Transverse colon (tissue), 4 donors: ENCODE data around the gene DNAI1. TPM values are rescaled to one million over a fixed set of nuclear protein-coding genes. Genes with fewer than 3 reads are reported as not detected.

ENCODE experiments used
- DNase-seq: peaks from one replicate; pipeline ENCODE4 v3.0.0-alpha.2; 2019
- H3K27ac ChIP-seq, 4 donors: fragments of 200-600 bp; sonication (generic); 2 replicates each; pipeline ENCODE4 v1.5.1; 2016 to 2018; ENCODE audit warnings: inconsistent platforms in 4 of 4
- H3K27me3 ChIP-seq: fragments of 200-600 bp; sonication (generic); 2 replicates; pipeline ENCODE4 v1.5.1; 2017; ENCODE audit warnings: inconsistent platforms
- H3K36me3 ChIP-seq, 4 donors: fragments of 200-600 bp; sonication (generic); 2 replicates each; pipeline ENCODE4 v1.5.1; 2017 to 2019; ENCODE audit warnings: inconsistent platforms in 4 of 4
- H3K4me1 ChIP-seq, 4 donors: fragments of 200-600 bp; sonication (generic); 2 replicates each; pipeline ENCODE4 v1.5.1; 2017 to 2020; ENCODE audit warnings: inconsistent platforms in 4 of 4
- H3K4me3 ChIP-seq, 4 donors: fragments of 200-600 bp; sonication (generic); 1 replicate in 1 of 4; 2 replicates in 3 of 4; pipeline versions ENCODE4 v1.5.1 to v1.6.1; 2017 to 2019; ENCODE audit warnings: inconsistent platforms in 4 of 4
- H3K9me3 ChIP-seq, 2 donors: fragments of 200-600 bp; sonication (generic); 2 replicates each; pipeline ENCODE4 v1.5.1; 2017 to 2019; ENCODE audit warnings: inconsistent platforms in 2 of 2
- EP300 ChIP-seq: sonication (generic); formaldehyde crosslinking; IDR thresholded peaks from one replicate; pipeline ENCODE4 v1.6.1; 2017; ENCODE audit warnings: antibody characterized with exemption, low read depth
- POLR2A ChIP-seq: fragments of 450-650 bp; IDR thresholded peaks from one replicate; pipeline ENCODE4 v1.6.1; 2016; ENCODE audit warnings: antibody characterized with exemption, mild to moderate bottlenecking, moderate library complexity
- POLR2AphosphoS5 ChIP-seq, 3 donors: sonication (generic); formaldehyde crosslinking; IDR thresholded peaks; one replicate each; pipeline ENCODE4 v1.6.1; 2016; ENCODE audit warnings: antibody characterized with exemption in 3 of 3
- WGBS, 2 donors: methylation state at CpG; one replicate each; pipeline ENCODE4 v1.1.5; 2018; ENCODE audit warnings: low coverage in 1 of 2; 5-methylcytosine and 5-hydroxymethylcytosine counted together
- in situ Hi-C, 4 donors: fragments of 200-750 bp; cut with MboI; loops; one replicate each; pipeline versions ENCODE4 v1.15.0 to v1.15.1; 2017; ENCODE audit warnings: low sequenced_read_pairs in 3 of 4, low pct_ligation_motif_present in 1 of 4, low pct_unique_long_range_greater_than_20kb in 1 of 4
- intact Hi-C: fragments of 100-400 bp; cut with DNase I; formaldehyde crosslinking; loops from one replicate; pipeline ENCODE4 v1.15.1; 2023; ENCODE audit warnings: low total_unique reads
- total RNA-seq, 4 donors: library from RNA; depleted of rRNA; stranded (reverse); fragments of >200 nt; gene quantifications; one replicate each; pipeline ENCODE4 v1.1.0, GENCODE V29; 2016
- TF ChIP-seq, protein P1 (sequence below), 5 experiments: fragments of 200-600 bp in 3 of 5; fragments of 450-650 bp in 2 of 5; sonication (generic) in 3 of 5; IDR thresholded peaks; 1 replicate in 2 of 5; 2 replicates in 3 of 5; pipeline ENCODE4 v1.5.1; 2016 to 2017; ENCODE audit warnings: antibody characterized with exemption in 5 of 5, inconsistent platforms in 3 of 5, mild to moderate bottlenecking in 2 of 5, moderate library complexity in 1 of 5

The DNAI1 gene
- total RNA-seq, 4 donors from 2014 or later = not detected

DNA sequence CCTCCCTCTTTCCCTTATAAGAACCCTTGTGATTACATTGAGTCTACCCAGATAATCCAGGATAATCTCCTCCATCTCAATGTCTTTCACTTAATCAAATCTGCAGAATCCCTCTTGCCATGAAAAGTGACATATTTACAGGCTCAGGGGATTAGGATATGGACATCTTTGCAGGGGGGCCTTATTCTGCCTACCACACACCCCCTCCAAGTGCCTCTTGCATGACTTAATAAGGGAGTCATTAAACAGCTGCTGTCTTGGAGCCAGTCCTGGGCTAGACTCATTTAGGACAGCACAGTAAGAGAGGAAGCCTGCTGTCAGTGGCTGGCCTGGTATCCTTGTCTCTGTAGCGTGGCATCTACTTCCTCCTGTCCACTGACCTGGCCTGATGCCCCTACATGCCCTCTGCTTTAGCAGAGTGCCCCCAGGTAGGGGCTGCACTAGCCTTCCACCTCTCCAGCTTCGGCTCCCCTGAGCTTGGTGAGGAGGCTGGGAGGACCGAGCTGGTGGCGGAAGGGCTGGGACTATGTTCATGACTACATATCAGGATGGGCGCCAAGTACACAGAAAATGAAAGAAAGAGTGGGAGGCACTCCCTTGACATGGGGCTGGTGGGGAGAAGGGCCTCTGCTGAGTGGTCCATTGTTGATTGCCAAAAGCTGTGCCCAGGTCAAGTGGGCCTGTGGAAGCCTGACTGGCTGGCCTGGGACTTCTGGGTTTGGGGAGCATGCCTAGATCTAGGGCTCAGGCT lies 46.9 kb downstream of the DNAI1 start:
- no peak overlapping the region for H3K4me3 ChIP-seq
- no peaks in the 10 kb centered on the region for H3K9me3 ChIP-seq
- no peaks in the 10 kb centered on the region for H3K36me3 ChIP-seq
- no peaks in the 10 kb centered on the region for H3K27me3 ChIP-seq
- H3K4me1 ChIP-seq = peaks cover 0 to 11% (median 4%) of the 10 kb centered on the region in 4 donors
- intact Hi-C loops (loop anchor here (10.0 kb wide), 1 partner anchor 79 kb away; the partner anchor contains the start of gene CNTFR), in situ Hi-C loops (no loop called here)
- TF ChIP-seq EP300 (no peak), POLR2A (no peak), POLR2AphosphoS5 (IDR thresholded peaks at IDR 0.05) (no peak)
- DNase-seq = no peak
- 77 to 80% methylated on average over 4 to 5 of the region's 5 CpGs for WGBS, 2 donors
- H3K27ac ChIP-seq = no peak overlapping the region

DNA sequence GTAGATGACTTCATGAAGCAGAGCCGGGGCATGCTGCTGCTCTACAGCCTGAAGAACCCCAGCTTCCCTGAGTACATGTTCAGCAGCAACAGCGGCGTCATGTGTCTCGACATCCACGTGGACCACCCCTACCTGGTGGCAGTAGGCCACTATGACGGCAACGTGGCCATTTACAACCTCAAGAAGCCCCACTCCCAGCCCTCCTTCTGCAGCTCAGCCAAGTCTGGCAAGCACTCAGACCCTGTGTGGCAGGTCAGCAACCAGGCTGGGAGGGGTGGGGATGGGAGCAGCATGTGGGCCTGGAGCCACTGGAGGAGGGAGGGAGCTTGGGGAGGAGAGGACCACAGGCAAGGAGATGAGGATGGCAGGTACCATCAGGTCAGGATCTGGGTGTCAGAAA lies 48.0 kb downstream of the DNAI1 start:
- no peak overlapping the region for H3K4me3 ChIP-seq
- H3K4me1 ChIP-seq = peaks cover 0 to 12% (median 6%) of the 10 kb centered on the region in 4 donors
- TF ChIP-seq, protein P1, sequence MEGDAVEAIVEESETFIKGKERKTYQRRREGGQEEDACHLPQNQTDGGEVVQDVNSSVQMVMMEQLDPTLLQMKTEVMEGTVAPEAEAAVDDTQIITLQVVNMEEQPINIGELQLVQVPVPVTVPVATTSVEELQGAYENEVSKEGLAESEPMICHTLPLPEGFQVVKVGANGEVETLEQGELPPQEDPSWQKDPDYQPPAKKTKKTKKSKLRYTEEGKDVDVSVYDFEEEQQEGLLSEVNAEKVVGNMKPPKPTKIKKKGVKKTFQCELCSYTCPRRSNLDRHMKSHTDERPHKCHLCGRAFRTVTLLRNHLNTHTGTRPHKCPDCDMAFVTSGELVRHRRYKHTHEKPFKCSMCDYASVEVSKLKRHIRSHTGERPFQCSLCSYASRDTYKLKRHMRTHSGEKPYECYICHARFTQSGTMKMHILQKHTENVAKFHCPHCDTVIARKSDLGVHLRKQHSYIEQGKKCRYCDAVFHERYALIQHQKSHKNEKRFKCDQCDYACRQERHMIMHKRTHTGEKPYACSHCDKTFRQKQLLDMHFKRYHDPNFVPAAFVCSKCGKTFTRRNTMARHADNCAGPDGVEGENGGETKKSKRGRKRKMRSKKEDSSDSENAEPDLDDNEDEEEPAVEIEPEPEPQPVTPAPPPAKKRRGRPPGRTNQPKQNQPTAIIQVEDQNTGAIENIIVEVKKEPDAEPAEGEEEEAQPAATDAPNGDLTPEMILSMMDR (IDR thresholded peaks at IDR 0.05) = no peak
- TF ChIP-seq EP300 (no peak), POLR2A (no peak), POLR2AphosphoS5 (IDR thresholded peaks at IDR 0.05) (no peak)
- H3K27ac ChIP-seq = no peak overlapping the region
- intact Hi-C loops (loop anchor here (10.0 kb wide), 1 partner anchor 78 kb away; the partner anchor contains the start of gene CNTFR), in situ Hi-C loops (no loop called here)
- WGBS, 2 donors = 78% methylated on average over 7 of the region's 7 CpGs; no CpG with 5 or more reads in 1 of the 2 donors
- H3K27me3 ChIP-seq = no peaks in the 10 kb centered on the region
- H3K36me3 ChIP-seq = no peaks in the 10 kb centered on the region
- no peak for DNase-seq
- no peaks in the 10 kb centered on the region for H3K9me3 ChIP-seq

DNA sequence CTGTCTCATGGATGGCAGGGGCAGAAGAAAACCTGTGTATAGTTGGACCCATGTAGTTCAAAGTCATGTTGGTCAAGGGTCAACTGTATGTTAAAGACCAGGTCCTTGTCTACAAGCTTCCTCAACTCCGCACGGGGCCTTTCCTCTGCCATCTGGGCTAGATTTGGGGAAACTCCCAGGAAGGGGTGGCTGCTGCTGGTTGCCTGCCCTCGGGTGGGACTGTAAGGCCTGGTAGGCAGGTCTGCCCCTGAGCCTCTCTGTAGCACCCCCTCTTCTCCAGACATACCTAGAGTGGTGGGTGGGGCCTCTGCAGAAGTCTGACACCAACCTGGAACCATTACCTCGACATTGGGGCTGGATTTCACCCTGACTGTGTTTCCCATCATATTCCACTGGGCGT lies 49.0 kb downstream of the DNAI1 start:
- H3K9me3 ChIP-seq = no peaks in the 10 kb centered on the region
- in situ Hi-C loops (no loop called here), intact Hi-C loops (loop anchor here (10.0 kb wide), 1 partner anchor 77 kb away; the partner anchor contains the start of gene CNTFR)
- WGBS, 2 donors = 80% methylated on average over 5 of the region's 5 CpGs; no CpG with 5 or more reads in 1 of the 2 donors
- DNase-seq = no peak
- H3K36me3 ChIP-seq = no peaks in the 10 kb centered on the region
- TF ChIP-seq POLR2AphosphoS5 (IDR thresholded peaks at IDR 0.05) = no peak
- TF ChIP-seq, protein P1 (IDR thresholded peaks at IDR 0.05) = no peak
- TF ChIP-seq POLR2A = no peak
- TF ChIP-seq EP300 = no peak
- H3K4me3 ChIP-seq = no peak overlapping the region
- H3K27ac ChIP-seq = no peak overlapping the region
- H3K4me1 ChIP-seq = peaks cover 0 to 11% (median 2%) of the 10 kb centered on the region in 4 donors
- no peaks in the 10 kb centered on the region for H3K27me3 ChIP-seq

DNA sequence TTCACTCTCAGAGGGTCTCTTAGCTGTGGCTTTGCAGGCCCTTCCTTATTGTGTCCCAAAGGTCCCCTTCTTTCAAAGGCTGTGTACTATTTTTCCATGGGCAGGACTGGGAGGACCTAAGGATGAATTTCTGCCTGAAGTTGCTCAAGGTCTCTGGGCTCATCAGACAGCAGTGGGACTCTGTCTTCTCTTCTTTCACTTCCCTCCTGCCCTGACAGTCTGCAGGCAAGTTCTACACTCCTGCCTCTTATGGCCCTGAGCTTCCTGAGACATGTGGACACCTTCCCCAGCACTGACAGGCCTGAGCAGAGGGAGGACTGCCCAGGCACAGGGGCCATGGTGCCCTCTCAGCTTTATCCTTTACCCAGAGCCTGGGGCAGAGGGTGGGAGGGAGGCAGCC lies 49.4 kb downstream of the DNAI1 start:
- TF ChIP-seq POLR2A = no peak
- TF ChIP-seq POLR2AphosphoS5 (IDR thresholded peaks at IDR 0.05) = no peak
- TF ChIP-seq, protein P1 (IDR thresholded peaks at IDR 0.05) = no peak
- in situ Hi-C loops = no loop called here
- Histone ChIP-seq H3K36me3 (no peaks in the 10 kb centered on the region), H3K4me3 (no peak overlapping the region), H3K27ac (no peak overlapping the region), H3K4me1 (peaks cover 0 to 11% (median 2%) of the 10 kb centered on the region in 4 donors), H3K9me3 (no peaks in the 10 kb centered on the region), H3K27me3 (no peaks in the 10 kb centered on the region)
- DNase-seq = no peak
- intact Hi-C loops = loop anchor here (10.0 kb wide), 1 partner anchor 77 kb away; the partner anchor contains the start of gene CNTFR
